ENCODE data around the gene SGCG.
"Not testable (repeated sequence)": the region's sequence is repeated elsewhere in the genome, so short reads cannot be mapped to it uniquely, and the experiment has no call there.

The SGCG gene, protein sequence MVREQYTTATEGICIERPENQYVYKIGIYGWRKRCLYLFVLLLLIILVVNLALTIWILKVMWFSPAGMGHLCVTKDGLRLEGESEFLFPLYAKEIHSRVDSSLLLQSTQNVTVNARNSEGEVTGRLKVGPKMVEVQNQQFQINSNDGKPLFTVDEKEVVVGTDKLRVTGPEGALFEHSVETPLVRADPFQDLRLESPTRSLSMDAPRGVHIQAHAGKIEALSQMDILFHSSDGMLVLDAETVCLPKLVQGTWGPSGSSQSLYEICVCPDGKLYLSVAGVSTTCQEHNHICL

DNA sequence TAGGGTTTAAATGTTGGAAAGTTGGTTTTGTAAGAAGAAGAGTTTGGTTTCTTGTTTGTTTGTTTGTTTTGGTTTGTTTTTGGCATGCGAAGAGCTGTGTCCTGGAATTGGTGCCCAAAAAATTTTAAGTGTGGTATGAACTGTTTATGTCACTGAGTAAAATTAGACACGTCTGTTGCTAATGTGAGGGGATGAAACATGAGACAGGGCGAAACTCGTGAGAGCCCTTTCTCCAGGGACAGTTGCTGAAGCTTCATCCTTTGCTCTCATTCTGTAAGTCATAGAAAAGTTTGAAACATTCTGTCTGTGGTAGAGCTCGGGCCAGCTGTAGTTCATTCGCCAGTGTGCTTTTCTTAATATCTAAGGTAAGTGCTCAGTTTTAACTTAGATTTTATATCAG, at the start of gene SGCG:
Gene SGCG, plus strand, starts transcription at position 269 of the 400 bp plus-strand sequence. CDS start 22,716 bp downstream, outside the sequence.
- no peak for DNase-seq (ENCODE audit: low spot score)

DNA sequence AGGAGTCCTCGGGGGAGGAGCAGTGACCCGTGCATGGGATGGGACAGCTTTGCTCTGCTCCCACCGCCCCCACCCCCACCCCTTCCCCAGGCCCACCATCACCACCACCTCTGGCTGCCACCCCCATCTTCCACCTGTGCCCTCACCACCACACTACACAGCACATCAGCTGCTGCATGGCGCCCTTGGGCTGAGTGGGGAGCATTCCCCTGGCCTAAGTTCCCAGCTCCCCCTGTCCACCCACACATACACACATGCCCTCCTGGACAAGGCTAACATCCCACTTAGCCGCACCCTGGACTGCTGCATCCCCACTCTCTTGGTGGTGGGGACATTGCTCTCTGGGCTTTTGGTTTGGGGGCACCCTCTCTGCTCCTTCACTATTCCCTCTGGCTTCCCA, 46.2 kb upstream of the SGCG start:
- no peak for DNase-seq (ENCODE audit: low spot score)

DNA sequence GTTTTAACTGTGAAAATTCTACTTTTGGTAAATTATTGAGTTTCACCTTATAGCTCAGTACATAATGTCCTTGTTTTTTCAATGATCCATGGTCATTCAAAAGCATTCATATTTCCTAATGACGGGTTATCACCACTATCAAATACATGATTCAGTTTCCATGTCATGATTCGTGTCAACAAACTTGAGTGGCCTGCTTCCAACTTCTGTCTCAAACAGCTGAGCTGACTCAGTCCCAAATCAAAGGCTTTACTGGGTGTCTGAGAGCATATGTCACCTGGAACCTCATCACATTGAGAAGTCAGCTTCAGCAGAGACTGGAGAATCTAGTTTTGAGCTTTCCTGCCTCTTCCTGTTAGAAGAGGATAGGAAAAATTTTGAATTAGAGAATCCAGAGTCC, 40.3 kb upstream of the SGCG start:
- DNase-seq (ENCODE audit: low spot score), result no peak

DNA sequence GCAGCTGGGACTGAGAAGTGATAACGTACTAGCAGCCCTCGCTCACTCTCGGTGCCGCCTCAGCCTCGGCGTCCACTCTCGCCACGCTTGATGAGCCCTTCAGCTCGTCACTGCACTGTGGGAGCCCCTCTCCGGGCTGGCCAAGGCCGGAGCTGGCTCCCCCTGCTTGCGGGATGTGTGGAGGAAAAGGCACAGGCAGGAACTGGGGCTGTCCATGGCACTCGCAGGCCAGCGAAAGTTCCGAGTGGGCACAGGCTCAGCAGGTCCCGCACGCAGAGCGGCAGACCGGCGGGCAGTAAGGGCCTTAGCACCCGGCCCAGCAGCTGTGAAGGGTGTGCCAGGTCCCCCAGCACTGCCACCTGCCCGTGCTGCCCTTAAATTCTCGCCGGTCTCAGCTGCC, 38.8 kb upstream of the SGCG start:
- no peak for DNase-seq (ENCODE audit: low spot score)

DNA sequence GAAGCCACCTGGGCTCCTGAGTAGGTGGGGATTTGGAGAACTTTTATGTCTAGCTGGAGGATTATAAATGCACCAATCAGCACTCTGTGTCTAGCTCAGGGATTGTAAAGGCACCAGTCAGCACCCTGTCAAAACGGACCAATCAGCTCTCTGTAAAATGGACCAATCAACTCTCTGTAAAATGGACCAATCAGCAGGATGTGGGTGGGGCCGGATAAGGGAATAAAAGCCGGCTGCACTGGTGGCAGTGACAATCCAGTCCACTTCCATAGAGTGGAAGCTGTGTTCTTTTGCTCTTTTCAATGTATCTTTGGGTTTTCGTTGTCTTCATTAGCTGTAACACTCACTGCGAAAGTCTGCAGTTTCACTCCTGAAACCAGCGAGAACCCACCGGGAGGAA, 38.2 kb upstream of the SGCG start:
- not testable (repeated sequence) for DNase-seq (ENCODE audit: low spot score)

DNA sequence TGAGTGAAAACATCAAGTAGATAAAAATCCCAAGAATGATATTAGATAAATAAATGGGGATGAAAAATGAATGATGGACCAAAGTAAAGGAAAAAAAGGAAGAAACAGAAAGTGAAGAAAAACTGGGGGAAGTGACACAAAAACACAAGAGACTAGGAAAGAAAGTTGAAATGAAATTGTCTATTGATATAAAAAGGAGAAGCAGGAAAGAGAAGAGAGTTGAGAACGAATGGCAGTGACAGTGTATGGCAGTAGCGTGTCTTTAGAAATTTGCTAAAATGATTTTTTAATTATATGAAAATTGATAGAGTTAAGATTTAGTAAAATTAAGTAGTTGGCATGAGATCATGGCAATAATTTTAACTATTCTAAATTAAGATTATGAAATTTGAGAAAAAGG, 36.3 kb upstream of the SGCG start:
- no peak for DNase-seq (ENCODE audit: low spot score)

DNA sequence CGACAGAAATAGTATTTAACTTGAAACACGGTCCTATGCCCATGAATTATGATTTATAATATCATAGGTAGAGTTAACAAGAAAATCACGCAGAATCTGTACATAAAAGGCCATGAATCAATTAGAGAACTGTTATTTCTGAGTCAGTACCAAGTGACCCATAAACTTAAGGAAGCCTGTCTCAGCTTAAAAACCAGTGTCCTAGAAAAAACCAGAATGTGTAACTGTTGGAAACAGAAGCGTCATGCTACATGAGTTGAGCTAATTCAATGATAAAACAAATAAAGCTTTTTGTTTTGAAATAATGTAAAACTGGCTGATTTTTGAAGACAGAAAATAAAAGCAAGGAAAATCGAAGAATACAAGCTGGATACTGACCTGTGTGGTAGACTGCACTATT, 34.8 kb upstream of the SGCG start:
- DNase-seq (ENCODE audit: low spot score), result no peak

DNA sequence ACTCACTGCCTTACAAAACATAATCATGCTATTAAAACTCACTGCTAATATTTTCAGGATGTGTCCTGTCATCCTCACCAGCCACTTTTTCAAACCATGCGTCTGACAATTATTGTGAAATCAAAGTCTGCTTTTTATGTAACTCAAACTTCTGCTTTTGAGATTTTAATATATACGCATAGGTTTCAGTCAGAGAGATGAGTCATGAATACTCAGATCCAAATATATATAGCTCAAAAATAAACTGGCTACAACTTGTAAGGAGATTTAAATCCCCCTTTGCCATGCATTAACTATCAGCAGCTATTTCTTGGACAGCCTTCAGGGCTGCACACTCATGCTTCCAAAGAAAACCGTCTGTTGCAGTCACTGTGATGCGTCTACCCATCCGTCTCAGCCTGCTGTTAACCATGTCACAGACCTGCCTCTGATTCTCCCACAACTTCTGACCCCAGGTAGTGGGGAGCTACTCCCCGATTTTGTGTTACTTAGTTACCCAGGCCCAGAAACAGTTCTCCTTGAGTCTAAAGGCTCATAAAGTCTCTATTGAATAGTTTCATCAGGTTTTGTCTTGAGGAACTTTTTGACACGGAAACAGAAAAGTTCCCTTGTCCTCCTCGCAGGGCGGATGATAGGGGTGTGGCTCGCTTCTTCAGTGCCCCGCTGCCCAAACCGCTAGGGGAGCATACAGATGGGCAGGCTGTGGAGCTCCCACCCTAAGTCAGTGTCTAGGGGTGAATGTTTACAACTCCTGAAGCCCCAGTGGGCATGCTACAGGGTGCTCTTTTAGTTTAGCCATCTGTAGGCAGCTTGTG, 33.8 kb upstream of the SGCG start:
- no peak for DNase-seq (ENCODE audit: low spot score)

DNA sequence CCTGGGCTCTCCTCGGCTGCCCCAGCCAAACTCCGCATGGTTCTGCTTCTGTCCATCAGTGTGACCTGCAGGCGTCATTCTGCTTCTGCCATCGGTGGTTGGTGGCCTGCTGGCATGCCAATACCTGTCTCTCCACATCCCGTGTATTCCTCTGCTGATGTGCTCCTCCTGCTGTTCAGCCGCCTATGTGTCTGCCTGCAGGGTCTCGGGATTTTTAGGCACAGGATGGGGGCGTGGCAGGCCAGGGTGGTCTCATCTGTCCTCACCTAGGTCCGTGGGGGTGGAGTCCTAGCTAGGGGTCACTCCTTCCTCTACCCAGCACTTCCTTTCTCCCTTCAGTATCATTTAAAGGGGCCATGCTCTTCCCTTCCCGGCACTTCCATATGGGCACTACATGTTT, 33.0 kb upstream of the SGCG start:
- no peak for DNase-seq (ENCODE audit: low spot score)

DNA sequence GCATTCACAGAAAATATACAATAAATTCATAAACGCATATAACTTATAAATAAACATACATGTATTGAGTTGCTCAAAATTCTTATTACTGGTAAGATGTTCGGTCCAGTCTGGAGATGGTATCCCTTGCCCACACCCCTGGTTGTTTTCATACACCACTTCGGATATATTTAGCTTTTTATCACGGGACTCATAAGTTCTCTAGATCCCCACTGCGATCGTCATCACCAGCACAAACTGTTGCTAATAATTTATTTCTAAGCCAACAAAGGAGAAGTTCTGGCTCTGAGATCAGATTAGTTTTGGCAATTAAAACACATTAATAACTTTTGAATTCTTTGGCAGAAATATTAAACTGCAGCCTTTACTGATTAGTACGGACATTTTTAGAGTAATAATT, 23.0 kb upstream of the SGCG start:
- no peak for DNase-seq (ENCODE audit: low spot score)

DNA sequence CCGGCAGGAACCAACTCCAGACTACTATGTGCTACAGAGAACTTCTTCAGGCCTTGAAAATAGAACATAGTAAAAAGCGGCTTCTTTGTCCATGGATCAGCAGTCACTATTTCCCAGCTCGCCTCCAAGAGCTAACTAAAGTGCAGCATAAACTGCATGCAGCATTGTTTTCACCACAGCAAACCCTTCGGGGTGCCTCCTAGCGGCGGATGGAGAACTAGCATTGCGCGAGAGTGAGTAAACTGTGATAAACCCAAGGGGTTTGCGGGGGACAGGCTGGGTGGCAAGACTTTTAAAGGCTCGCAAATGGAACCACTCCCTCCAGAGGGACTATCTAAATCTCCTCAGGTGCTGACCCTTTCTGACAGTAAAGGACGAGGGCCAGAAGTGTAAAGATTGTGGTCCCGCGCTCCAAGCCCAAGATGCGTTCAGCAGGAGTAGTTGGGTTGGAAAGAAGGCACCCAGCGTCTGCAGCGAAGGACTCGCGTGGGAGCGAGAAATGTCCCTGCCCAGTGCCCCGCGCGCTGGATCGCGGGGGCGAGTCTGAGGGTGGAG, 21.5 kb upstream of the SGCG start:
- DNase-seq (ENCODE audit: low spot score), result no peak

DNA sequence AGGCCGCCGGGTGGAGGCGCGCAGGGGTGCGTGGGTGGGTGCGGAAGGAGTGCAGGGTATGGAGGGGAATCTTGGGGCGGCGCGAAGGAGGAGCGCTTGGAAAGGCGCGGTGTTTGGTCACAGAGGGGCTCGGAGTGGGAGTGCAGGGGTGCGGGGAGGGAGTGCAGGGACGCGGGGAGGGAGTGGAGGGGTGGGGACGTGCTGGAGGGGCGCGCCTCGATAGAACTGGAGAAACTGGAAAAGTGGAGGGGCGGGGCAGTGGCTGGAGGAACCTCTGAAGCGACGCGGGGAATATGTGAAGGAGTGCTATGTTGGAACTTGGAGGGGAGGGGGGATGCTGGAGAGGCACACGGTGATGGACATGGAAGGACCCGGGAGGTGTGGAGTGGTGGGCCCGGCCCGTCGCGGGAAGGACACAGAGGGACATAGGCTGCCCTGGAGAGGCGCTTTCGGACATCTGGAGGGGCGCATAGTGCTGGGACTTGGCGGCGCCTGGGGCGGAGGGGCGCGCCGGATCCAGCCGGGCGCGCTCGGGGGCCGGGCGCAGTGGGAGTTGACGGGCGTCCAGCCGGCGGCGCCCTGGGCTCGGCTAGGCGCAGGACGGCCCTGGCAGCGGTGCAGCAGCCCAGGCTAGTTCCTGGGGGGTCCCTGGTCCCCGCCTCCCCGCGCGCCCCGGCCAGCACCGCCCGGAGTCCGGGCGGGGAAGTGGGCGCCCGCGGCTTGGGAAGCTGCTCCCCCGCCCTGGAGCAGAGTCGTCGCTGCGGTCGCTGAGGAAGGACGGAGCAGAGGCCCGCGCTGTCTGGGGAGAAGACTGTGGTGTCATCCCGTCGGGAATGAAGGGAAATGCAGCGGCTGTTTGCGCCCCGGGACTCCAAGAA, 20.8 kb upstream of the SGCG start:
- no peak for DNase-seq (ENCODE audit: low spot score)

DNA sequence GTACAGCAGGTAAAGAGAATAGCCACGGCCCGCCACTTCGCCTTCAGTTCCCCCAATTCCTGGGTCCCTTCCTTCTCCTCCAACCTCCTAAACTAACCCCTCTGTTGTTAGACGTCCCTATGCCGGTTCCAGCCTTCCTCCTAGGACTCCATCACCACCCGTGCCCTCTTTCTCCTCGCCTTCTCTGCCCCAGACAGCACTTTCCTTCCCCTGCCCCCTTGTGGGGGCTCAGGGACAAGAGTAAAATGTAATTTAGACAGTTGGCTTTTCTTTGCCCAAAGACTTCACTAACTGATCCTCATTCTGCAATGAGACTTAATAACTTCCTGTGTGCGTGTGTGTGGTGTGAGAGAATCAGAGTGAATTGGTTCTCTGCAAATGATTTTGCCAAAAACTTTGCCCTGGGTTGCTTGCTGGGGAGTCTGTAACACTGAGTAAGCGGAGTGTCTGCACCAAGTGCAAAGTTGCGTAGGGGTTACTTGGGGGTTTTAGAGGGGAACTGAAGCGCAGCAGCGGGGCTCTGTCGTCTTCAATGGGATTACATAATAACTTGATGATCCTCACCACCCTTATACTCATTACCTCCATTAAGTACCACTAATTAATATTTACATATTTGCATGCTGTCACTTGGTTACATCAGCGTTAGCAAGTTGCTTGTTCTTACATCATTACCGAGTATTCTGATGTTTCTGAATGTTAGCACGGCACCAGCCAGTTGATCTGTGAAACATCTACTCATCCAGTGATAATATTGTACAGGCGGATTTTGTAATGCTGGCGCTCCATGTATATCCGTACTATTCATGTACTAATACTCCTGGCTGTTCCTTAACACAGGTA, 19.9 kb upstream of the SGCG start:
- DNase-seq (ENCODE audit: low spot score), result no peak

DNA sequence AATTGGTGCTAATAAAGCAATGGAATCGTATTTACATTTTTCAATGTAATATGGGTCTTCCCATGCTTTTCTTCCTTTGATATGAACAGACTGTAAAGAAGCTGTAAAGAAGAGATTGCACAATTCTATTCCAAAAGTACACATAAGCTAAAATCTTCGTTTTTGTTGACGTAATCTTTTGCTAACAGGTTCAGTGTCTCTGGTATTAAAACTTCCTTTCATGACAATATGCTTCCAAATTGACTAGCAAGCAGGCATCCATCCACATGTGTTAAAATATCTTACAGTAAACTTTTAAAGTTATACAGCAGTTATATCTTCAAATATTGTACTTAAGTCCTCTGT, 19.3 kb upstream of the SGCG start:
- DNase-seq (ENCODE audit: low spot score), result no peak

DNA sequence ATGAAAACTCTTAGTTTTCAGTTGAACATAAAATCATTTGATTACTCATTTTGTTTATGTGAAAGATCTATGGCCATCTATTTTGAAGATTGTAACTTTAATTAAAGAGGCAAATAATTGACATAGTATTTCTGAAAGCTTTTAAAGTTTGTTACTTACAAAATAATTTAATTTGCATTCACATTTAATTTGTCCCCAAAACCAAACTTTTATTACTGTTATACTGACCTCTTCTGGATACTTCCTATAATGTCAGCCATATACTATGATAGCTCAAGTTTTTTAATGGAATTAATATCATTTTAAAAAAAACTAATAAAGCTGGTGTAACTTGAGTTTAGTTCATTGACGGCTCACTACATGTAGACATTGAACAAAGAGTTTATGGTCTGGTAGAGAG, 4.9 kb upstream of the SGCG start:
- no peak for DNase-seq (ENCODE audit: low spot score)

DNA sequence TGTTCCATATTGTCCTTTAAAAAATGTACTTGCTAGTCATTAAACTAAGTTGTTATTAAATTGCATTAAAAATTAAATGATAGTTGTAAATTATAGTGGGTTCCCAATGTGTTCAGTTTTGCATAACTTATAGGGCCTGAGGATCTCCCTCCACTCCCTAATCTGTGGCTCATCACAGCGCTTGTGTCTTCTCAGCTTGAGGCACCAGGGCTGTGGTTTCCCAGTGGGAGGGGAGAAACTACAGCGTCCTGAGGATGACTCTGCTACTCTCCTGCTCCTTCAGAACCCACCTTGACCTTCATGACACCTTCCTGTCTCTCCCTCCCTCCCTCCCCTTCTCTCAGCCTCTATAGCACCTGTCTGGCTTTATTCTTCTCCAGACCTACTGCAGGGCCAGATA, 1.4 kb downstream of the SGCG start:
- DNase-seq (ENCODE audit: low spot score), result no peak

DNA sequence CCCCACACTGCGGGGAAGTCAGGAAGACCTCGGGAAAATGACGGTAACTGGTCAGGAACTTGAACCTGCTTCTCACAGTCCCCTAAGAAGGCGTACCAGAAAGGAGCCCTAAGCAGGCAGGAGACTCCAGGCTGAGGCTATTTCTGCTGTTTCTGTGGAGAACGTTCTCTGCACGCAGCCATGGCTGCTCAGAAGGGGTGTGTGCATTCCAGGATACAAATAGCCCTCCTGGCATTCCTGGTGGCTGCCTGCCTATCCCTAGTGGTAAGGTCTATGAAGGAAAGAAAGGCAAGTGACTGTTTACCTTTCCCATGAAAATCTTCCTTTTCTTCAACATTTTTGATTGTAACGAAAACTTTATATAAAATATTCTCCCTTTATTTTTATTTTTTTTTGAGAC, 2.5 kb downstream of the SGCG start:
- DNase-seq (ENCODE audit: low spot score), result no peak

DNA sequence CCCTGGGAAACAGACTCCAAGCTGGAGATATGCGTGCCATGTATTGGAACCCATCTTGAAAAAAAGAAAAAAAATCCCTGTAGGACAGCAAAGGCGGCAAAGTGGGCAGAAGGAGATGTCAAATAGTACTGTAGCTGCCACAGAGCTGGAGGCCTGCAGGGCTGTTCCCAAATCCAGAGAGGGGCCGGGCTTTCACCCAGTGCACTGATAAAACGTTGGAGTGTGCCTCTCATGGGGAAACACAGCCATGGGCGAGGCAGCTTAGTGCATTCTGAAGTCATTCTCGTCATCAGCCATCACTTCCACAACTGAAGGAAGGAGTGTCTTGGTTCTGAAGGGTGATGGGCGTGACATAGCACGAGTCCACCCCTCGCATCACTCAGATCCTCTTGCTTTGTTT, 4.8 kb downstream of the SGCG start:
- DNase-seq (ENCODE audit: low spot score), result no peak

DNA sequence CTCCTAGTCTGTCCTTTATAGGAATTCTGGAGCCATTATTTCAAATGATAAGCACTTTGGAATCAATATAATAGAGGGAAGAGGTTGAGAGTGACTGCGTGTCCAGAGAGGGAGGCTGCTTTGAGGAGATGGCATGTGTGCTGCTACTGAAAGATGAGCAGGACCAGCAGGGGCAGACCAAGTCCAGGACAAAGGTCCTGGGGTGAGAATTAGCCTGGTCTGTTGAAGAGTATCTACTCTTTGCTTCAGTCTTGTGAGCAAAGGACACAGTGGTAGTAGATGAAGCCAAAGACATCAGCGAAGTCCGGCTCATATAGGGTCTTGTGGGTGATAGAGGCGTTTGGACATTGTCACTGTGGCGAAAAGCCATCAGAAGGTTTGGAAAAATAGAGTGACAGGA, 21.1 kb downstream of the SGCG start:
- no peak for DNase-seq (ENCODE audit: low spot score)

DNA sequence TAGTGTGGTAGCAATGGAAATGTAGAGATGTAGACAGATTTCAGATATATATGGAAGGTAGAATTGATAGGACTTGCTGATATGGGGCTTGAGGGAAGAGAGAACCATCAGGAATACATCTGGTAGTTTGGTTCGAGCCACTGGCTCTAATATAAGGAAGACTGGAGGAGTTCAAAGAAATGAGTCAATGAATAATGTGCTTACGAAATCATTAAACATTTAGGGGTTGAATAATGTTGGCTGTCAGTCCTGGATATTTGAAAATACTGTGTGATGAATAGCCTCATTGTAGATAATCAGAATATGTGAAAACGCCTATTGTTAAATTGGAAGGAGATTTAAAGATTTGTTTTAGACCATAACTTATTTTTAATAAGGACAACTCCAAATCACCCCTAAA, 21.6 kb downstream of the SGCG start:
- no peak for DNase-seq (ENCODE audit: low spot score)

DNA sequence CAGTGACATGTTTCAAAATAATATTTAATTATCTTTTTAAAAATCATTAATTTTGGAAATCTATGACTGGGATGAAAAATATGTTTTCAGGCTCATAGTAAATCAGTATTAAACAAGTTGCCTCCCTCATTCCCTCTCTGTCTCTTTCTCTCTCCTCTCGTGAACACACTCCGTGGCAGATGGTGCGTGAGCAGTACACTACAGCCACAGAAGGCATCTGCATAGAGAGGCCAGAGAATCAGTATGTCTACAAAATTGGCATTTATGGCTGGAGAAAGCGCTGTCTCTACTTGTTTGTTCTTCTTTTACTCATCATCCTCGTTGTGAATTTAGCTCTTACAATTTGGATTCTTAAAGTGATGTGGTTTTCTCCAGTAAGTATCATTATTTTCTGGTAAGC, 22.7 kb downstream of the SGCG start:
- DNase-seq (ENCODE audit: low spot score), result no peak

DNA sequence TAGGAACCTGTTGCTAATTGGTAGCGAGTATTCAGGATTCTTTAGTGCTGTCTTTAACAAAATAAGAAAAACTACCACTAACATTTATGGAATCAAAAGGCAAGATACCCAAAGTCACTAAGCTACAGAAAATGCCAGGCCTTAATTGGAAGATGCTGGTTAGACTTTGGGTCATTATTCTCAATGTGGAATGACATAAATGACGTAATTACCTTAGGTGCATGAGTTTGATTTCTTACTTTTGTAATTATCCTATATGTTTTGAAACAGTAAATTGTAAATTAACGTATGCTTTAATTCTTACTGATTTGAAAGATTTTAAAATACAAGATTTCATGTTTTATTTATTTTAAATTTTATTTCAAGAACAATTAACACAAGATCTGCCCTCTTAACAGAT, 25.0 kb downstream of the SGCG start:
- DNase-seq (ENCODE audit: low spot score), result no peak
